C4-2B (cell line): ENCODE measurements around the gene C17orf114.

ENCODE experiments used
- ZFX ChIP-seq: fragments of 450-650 bp; IDR thresholded peaks from 2 replicates; pipeline ENCODE4 v1.6.1; 2017
- TF ChIP-seq, protein P1 (sequence below): fragments of 450-650 bp; conservative IDR thresholded peaks from 2 replicates; pipeline ENCODE4 v1.5.1; 2017; ENCODE audit warnings: mild to moderate bottlenecking

DNA sequence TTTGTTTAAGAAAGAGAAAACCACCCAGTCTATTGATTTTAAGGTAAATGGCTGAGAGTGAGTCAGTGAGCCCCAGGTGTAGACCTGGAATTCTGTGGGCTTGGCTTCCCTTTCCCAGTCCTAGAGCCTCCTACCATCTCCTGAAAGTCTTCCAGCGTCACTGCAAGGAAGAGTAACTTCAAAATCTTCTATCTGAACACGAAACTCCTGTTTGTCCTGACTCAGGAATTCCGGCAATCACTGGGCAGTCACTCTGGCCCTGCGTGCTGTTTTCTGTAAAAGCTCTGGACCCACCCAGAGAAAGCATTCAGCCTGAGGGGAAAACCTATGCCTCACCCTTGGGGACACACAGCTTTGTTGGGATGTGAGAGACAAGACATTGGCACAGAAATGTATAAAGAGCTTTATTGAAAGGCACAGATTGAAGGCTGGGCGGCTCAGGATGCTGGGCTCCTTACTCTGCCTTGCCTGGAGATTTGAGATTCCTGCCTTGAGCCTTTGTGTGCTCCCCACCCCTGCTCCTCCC, 46.9 kb upstream of the C17orf114 start:
- TF ChIP-seq, protein P1, sequence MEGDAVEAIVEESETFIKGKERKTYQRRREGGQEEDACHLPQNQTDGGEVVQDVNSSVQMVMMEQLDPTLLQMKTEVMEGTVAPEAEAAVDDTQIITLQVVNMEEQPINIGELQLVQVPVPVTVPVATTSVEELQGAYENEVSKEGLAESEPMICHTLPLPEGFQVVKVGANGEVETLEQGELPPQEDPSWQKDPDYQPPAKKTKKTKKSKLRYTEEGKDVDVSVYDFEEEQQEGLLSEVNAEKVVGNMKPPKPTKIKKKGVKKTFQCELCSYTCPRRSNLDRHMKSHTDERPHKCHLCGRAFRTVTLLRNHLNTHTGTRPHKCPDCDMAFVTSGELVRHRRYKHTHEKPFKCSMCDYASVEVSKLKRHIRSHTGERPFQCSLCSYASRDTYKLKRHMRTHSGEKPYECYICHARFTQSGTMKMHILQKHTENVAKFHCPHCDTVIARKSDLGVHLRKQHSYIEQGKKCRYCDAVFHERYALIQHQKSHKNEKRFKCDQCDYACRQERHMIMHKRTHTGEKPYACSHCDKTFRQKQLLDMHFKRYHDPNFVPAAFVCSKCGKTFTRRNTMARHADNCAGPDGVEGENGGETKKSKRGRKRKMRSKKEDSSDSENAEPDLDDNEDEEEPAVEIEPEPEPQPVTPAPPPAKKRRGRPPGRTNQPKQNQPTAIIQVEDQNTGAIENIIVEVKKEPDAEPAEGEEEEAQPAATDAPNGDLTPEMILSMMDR, result no peak
- no peak for TF ChIP-seq ZFX
